Activated T-cell treated with anti-CD3 and anti-CD28 coated beads for 48 hours (primary cell): ENCODE results near the gene KISS1.
A peak's percentile ranks its signal among the peaks of the same experiment; 100 is the strongest.

Source experiments
- DNase-seq: peaks from one replicate; pipeline ENCODE4 v3.0.0-alpha.2; 2020; ENCODE audit warnings: low read depth

The KISS1 gene

DNA sequence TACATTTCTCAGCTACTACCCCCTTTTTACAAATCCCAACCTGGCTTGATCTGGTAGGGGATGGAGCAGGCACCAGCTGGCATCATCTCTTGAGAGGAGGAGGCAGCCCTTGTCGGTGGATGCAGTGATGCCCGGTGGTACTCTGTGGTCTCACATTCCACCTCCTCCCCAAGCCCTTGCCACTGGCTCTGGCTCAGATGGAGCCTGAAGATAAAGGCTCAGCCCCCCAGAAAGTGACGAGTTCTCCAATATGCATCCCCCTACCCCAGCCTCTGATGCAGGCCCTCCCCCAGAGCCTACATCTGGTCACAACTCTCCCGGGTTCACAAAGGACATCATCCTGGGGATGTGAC is 21.3 kb upstream of the KISS1 start:
- no peak for DNase-seq

- no peak for DNase-seq
These were observed 20.8 kb upstream of the KISS1 start for GRCh38 chr1:204216880-204217647.

DNA sequence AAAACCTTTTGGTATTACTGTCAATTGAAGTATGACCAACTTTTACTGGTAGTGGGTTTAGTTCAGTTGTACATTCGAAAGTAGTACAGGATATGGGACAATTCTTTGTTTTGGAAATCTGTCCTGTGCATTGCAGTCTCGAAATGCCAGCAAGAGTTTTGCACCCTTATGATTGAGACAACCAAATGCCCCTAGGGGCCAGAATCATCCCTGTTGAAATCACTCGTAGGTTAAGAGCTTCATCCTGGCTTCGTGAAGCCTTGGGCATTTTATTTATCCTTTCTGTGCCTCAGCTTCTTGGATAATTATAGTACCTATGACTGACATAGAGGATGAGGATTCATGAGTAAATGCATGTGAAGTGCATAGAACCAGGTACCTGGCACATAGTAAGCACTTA is 19.9 kb upstream of the KISS1 start:
- DNase-seq, result no peak

DNA sequence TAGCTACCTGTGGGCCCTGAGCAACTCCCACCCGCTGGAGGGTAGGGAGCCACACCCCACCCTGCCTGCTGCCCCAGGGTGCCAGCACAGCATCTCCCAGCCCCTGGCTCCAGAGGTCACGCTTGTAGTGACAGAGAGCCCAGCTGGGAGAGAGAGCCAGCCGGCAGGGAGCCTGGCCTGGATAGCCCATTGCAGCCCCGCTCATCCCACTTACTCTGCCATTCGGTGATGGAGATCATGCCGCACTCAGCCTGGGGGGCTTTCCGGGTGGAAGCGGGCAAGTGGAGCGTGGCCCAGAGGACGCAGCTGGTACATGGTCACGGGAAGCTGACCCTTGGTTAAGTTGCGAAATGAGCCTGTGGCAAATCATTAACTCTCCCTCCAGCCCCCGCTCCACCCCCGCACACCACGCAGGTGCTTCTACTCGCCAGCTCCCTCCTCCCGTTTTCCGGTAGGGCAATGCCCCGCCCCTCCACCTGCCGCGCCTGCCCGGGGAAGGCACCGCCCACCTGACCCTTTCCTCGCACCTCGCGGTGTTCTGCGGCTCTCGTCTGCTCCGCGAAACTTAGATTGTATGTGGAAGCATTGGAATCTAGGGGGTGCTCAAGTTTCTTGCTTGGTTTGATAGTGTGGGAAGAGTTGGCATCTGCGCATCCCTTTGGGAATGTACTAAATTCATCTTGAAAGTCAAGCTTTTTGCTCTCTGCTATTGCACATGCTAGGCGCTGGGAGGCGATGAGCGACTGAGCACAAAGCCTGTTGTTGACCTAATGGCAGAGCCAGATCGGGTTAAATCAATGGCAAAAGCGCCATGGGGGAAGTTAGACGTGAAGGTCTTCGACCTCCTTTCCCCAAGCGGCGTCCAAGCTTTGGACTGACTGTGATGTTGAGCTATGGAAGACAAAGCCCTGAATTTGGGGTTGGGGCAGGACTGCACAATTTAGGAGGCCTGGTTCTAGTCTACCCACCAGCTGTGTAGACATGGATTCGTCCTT is 17.7 kb upstream of the KISS1 start, which contains the start of gene GOLT1A:
Gene GOLT1A, minus strand, starts transcription at position 321 of the 995 bp plus-strand sequence. Its CDS starts 82 bp downstream, at position 239.
- DNase-seq, result peak; percentile 37

DNA sequence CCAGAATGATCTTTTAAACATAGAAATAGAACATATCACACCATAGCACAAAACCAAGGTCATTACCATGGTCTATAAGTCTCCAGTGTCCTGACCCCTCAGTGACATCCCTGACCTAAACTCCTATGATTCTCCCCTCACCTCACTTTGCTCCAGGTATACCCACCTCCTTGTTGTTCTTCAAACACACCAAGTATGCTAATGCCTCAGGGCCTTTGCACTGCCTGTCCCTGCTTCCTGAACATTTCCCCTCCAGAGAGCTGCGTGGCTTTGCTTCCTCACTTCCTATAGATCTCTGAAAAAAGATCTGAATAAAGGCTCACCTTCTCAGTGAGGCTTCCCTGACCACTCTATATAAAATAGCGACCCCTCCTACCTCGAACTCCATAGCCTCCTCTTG is 16.4 kb upstream of the KISS1 start:
- DNase-seq, result no peak

DNA sequence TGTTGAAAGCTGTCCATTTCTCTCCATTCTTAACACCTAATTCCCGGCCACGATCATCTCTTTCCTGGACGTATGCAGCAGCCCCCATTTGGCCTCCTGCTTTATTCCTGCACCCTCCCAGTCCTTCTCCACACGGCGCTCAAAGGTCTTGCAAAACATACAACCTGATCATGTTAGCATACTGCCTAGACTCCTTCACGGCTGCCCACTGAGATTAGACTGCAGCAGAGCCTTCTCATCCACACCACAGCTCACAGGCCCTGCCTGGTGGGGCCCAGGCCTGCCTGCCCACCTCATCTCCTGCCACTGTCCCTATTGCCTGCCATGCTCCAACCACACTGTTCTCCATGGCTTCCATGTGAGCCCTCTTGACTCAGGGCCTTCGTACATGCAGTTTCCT is 14.8 kb upstream of the KISS1 start:
- no peak for DNase-seq

GRCh38 chr1:204207136-204207616 is 10.9 kb upstream of the KISS1 start:
- DNase-seq, result peak; percentile 73

DNA sequence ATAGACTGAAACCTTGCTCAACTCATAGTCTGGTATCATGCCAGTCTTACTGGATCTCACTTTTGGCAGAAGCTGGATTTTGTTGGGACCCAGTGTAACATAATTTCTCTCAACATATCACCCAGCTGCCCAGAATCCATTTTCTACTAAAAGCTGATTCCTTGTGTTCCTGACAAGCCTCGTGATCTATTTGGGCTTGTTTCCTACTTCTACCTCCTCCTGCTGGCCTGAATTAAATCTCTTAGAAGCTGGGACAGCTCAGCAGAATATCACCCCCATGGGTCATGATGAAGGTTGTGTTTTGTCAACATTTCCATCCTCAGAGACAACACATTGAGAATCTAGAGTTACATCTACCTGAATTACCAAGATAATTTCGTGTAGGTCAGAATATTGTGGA is 9.8 kb upstream of the KISS1 start:
- DNase-seq, result no peak

DNA sequence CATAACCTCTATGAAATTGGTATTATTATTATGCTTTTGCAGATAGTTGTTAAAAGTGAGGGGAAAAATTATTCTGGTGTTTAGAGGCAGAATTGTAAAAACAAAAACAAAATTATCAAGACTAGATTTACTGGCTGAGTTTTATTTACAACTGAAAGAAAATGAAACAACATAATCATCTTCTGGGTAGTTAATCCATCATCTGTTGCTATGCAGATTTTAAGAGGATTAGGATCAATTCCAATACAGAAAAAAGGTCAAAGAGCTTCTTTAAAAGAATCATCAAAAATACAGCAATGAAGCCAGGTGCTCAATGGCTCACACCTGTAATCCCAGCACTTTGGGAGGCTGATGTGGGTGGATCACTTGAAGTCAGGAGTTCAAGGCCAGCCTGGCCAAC is 9.2 kb upstream of the KISS1 start:
- no peak for DNase-seq

DNA sequence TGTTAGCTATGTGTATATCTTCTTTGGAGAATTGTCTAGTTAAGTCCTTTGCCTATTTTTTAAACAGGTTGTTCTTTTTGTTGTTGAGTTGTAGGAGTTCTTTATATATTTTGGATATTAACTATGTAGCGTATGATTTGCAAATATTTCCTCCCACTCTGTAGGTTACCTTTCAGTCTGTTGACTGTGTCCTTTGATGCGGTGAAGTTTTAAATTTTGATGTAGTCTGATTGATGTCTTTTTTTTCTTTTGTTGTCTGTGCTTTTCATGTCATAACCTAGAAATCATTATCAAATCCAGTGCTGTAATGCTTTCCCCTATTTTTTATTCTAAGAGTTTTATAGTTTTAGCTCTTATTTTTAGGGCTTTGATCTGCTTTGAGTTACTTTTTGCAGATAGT is 8.7 kb upstream of the KISS1 start:
- DNase-seq, result no peak

GRCh38 chr1:204203206-204203767 is 7.0 kb upstream of the KISS1 start:
- DNase-seq, result no peak

- DNase-seq, result no peak
These were observed 6.2 kb upstream of the KISS1 start for GRCh38 chr1:204202481-204202880.

- DNase-seq, result no peak
These were observed 5.2 kb upstream of the KISS1 start for GRCh38 chr1:204201348-204202040.

- DNase-seq, result no peak
These were observed 3.3 kb upstream of the KISS1 start for GRCh38 chr1:204199579-204199978.

DNA sequence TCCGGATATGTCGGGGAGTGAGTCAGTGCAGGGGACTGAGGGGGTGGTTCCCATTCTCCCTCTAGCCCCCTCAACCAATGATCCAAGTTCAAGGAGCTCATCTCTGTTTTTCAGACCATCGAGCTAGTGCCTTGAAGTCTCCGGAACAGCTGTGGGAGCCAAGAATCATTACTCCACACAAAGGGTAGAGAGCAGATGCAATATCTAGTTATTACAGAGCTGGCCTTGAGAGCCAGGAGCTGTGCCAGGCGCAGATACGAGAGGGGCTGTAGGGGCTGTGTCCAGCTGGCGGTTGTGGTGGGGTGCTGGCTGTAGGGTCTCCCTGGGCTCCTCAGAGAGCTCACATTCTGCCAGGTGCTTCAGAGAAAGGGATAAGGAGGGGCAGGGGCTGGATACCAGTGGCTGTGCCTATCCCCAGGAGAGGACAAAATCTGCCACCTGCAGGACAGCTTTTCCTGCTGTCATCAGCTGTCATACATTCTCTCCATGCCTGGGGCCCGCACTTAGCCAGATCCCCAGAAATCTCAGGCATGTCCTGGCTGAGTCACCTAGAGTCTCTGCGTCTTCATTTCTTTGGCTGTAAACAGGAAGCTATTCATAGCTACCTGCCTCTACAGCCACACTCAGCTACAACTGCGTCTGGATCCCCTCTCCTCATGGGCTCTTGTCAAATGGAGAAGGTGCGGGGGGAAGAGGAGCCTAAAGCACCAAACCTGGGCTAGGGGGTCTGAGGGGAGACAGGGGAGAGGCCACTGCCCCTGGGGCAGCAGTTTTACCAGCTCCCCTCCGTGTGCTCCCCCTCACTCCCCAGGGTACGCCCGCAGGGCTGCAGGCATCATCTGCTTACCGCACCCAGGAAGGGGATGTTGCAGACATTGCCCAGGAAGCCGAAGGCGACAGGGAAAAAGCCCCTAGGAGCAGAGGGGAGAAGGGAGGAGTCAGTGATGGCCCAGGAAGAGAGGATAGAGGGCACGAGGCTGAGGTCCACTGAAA is 2.4 kb upstream of the KISS1 start:
- DNase-seq, result no peak

GRCh38 chr1:204197068-204197467 is 777 bp upstream of the KISS1 start:
- DNase-seq, result no peak

DNA sequence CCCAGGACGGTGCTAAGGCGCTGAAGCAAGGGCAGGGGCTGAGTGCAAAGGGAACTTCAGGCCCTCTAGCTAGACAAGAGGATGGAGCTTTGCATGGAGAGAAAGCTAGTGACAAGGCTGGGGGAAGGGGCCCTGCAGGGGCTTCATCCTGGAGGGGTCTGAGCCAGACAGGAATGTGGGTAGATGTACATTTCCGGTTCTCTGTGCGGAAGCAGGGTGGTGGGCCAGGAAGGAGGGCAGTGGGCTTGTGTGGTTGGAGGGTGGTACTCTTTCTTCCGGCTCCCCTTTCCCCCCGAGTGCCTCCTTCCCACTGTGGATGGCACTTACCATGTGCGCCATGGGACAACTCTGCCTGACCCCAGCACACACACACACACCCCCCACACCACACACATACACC is 1.5 kb downstream of the KISS1 start:
- DNase-seq, result no peak

GRCh38 chr1:204194080-204194479 is 2.2 kb downstream of the KISS1 start:
- DNase-seq, result no peak

- DNase-seq, result no peak
These were observed 3.5 kb downstream of the KISS1 start for GRCh38 chr1:204192589-204193352.

DNA sequence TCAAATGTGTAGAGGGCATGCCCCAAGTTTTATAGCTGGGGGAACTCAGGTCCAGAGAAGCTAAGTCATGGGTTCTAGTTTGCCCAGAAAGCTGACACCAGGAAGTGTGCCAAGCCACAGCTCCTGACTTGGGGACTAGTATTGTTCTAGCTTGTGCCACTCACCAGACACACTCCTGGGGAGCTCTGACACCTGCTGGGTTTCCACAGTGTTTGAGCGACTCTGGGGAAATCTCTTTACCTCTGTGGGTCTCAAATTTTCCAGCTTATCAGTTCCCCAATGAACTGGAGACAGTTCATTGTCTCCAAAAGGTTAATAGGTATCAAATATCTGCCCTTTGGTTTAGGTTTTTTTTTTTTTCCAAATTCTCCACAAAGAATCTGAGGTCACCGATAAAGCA is 4.2 kb downstream of the KISS1 start:
- DNase-seq, result no peak
